HUES64 (cell line): ENCODE measurements around the gene MMP24OS.
"Not testable (repeated sequence)": the region's sequence is repeated elsewhere in the genome, so short reads cannot be mapped to it uniquely, and the experiment has no call there.

Source experiments
- H3K27ac ChIP-seq: 2 replicates; pipeline ENCODE4 v1.7.0; 2013; ENCODE audit warnings: low read depth, low read length, inconsistent platforms
- H3K27me3 ChIP-seq: 2 replicates; pipeline ENCODE4 v1.6.1; 2013; ENCODE audit warnings: mild to moderate bottlenecking, low read length; ENCODE audit not compliant: insufficient read depth
- H3K36me3 ChIP-seq: 2 replicates; pipeline ENCODE4 v1.6.1; 2013; ENCODE audit warnings: mild to moderate bottlenecking, low read length; ENCODE audit not compliant: insufficient read depth
- H3K4me1 ChIP-seq: 2 replicates; pipeline ENCODE4 v1.6.1; 2013; ENCODE audit warnings: mild to moderate bottlenecking, low read length, moderate library complexity; ENCODE audit not compliant: insufficient read depth
- H3K4me3 ChIP-seq: 2 replicates; pipeline ENCODE4 v1.5.1; 2013; ENCODE audit warnings: mild to moderate bottlenecking, low read length, moderate library complexity
- H3K9ac ChIP-seq: 2 replicates; pipeline ENCODE4 v1.6.1; 2013; ENCODE audit warnings: mild to moderate bottlenecking, low read depth, low read length
- H3K9me3 ChIP-seq: 2 replicates; pipeline ENCODE4 v1.6.1; 2013; ENCODE audit warnings: low read depth, low read length; ENCODE audit not compliant: insufficient read depth
- WGBS: fragments of 150-250, 120-280 bp; methylation state at CpG from one replicate; pipeline ENCODE4 v1.1.7; 2013; ENCODE audit warnings: missing lambda C conversion rate; 5-methylcytosine and 5-hydroxymethylcytosine counted together

Gene MMP24OS

GRCh38 chr20:35270021-35270902 lies 7.7 kb downstream of the MMP24OS start:
- H3K27ac ChIP-seq = peak overlapping the region; percentile 44; the same call in 1 of the 2 replicates
- no peak overlapping the region for H3K4me3 ChIP-seq
- 93% methylated on average over 19 of the region's 19 CpGs for WGBS
- H3K9me3 ChIP-seq = no peaks in the 10 kb centered on the region
- peaks cover 5% of the 10 kb centered on the region for H3K36me3 ChIP-seq
- H3K4me1 ChIP-seq = peaks cover 7% of the 10 kb centered on the region; the same call in 1 of the 2 replicates
- no peak overlapping the region for H3K9ac ChIP-seq
- H3K27me3 ChIP-seq = no peaks in the 10 kb centered on the region

GRCh38 chr20:35269055-35269781 lies 8.7 kb downstream of the MMP24OS start:
- Histone ChIP-seq H3K9ac (no peak overlapping the region), H3K4me3 (no peak overlapping the region), H3K27ac (peak overlapping the region; percentile 44; the same call in 1 of the 2 replicates), H3K27me3 (no peaks in the 10 kb centered on the region), H3K36me3 (peaks cover 5% of the 10 kb centered on the region), H3K9me3 (no peaks in the 10 kb centered on the region), H3K4me1 (peaks cover 12% of the 10 kb centered on the region; the same call in 1 of the 2 replicates)
- 54% methylated on average over 14 of the region's 14 CpGs for WGBS

GRCh38 chr20:35267092-35267491 lies 10.8 kb downstream of the MMP24OS start:
- Histone ChIP-seq H3K27me3 (no peaks in the 10 kb centered on the region), H3K9ac (no peak overlapping the region), H3K27ac (no peak overlapping the region), H3K36me3 (peaks cover 5% of the 10 kb centered on the region; the same call in 1 of the 2 replicates), H3K4me3 (no peak overlapping the region), H3K4me1 (peaks cover 24% of the 10 kb centered on the region), H3K9me3 (no peaks in the 10 kb centered on the region)
- WGBS = 92% methylated on average over 16 of the region's 16 CpGs

- Histone ChIP-seq H3K27ac (no peak overlapping the region), H3K4me3 (no peak overlapping the region), H3K9me3 (no peaks in the 10 kb centered on the region), H3K36me3 (no peaks in the 10 kb centered on the region), H3K27me3 (no peaks in the 10 kb centered on the region), H3K4me1 (peaks cover 41% of the 10 kb centered on the region), H3K9ac (no peak overlapping the region)
- WGBS = 56% methylated on average over 1 of the region's 1 CpG
These were observed 13.2 kb downstream of the MMP24OS start for GRCh38 chr20:35264755-35265154.

GRCh38 chr20:35263532-35264341 lies 14.2 kb downstream of the MMP24OS start:
- H3K27ac ChIP-seq = peak overlapping the region; percentile 100
- H3K27me3 ChIP-seq = no peaks in the 10 kb centered on the region
- no peaks in the 10 kb centered on the region for H3K36me3 ChIP-seq
- peak overlapping the region; percentile 90 for H3K9ac ChIP-seq
- H3K4me3 ChIP-seq = peak overlapping the region; percentile 10; the same call in 1 of the 2 replicates
- H3K4me1 ChIP-seq = peaks cover 42% of the 10 kb centered on the region
- WGBS = 79% methylated on average over 17 of the region's 17 CpGs
- H3K9me3 ChIP-seq = no peaks in the 10 kb centered on the region

- peak overlapping the region; percentile 90 for H3K9ac ChIP-seq
- peak overlapping the region; percentile 10; the same call in 1 of the 2 replicates for H3K4me3 ChIP-seq
- not testable (repeated sequence) for H3K9me3 ChIP-seq
These were observed 15.0 kb downstream of the MMP24OS start for GRCh38 chr20:35262731-35263531.

GRCh38 chr20:35262321-35262720 lies 15.6 kb downstream of the MMP24OS start:
- WGBS = 5% methylated on average over 7 of the region's 10 CpGs
- H3K27me3 ChIP-seq, H3K36me3 ChIP-seq, H3K4me3 ChIP-seq, H3K9me3 ChIP-seq: not testable (repeated sequence)
- peak overlapping the region; percentile 93 for H3K27ac ChIP-seq
- H3K9ac ChIP-seq = peak overlapping the region; percentile 56; the same call in 1 of the 2 replicates
- H3K4me1 ChIP-seq = peaks cover 42% of the 10 kb centered on the region

More at GRCh38 chr20:35262731-35263531, 15.0 kb downstream of the MMP24OS start:
- 13% methylated on average over 5 of the region's 8 CpGs for WGBS
- H3K27me3 ChIP-seq, H3K36me3 ChIP-seq: not testable (repeated sequence)
- peak overlapping the region; percentile 100 for H3K27ac ChIP-seq
- H3K4me1 ChIP-seq = peaks cover 42% of the 10 kb centered on the region

- H3K4me3 ChIP-seq = no peak overlapping the region
- H3K4me1 ChIP-seq = peaks cover 42% of the 10 kb centered on the region
- WGBS = 82% methylated on average over 6 of the region's 6 CpGs
- H3K36me3 ChIP-seq = peaks cover 3% of the 10 kb centered on the region; the same call in 1 of the 2 replicates
- H3K9ac ChIP-seq = 0 out of 2 replicates have a peak overlapping the region, but pooled peaks have one; percentile 10
- H3K27me3 ChIP-seq = no peaks in the 10 kb centered on the region
- no peaks in the 10 kb centered on the region for H3K9me3 ChIP-seq
- peak overlapping the region; percentile 93 for H3K27ac ChIP-seq
These were observed 17.5 kb downstream of the MMP24OS start for GRCh38 chr20:35260426-35260825.

- Histone ChIP-seq H3K27ac (no peak overlapping the region), H3K4me1 (peaks cover 25% of the 10 kb centered on the region), H3K9ac (no peak overlapping the region), H3K4me3 (no peak overlapping the region), H3K9me3 (no peaks in the 10 kb centered on the region), H3K27me3 (no peaks in the 10 kb centered on the region), H3K36me3 (peaks cover 12% of the 10 kb centered on the region; the same call in 1 of the 2 replicates)
- WGBS = 91% methylated on average over 7 of the region's 8 CpGs
These were observed 20.6 kb downstream of the MMP24OS start for GRCh38 chr20:35257175-35257909.
